ENCODE measurements around the gene ITPR1. TPM values are rescaled to one million over a fixed set of nuclear protein-coding genes. Genes with fewer than 3 reads are reported as not detected.

Gene ITPR1
- polyA plus RNA-seq, 1 donor from 2014 or later: 2.1 TPM

- no peak overlapping the region for H2AFZ ChIP-seq (ENCODE audit: low read depth, low read length)
- H3K4me2 ChIP-seq (ENCODE audit: low read length): no peak overlapping the region
- no peak overlapping the region for H3K9ac ChIP-seq (ENCODE audit: low read length)
- H3K9me2 ChIP-seq (ENCODE audit: insufficient read depth, low read length): no peaks in the 10 kb centered on the region
- H3K4me3 ChIP-seq (ENCODE audit: low read length): no peak overlapping the region
- no peaks in the 10 kb centered on the region for H3K27me3 ChIP-seq (ENCODE audit: insufficient read depth, low read depth, low read length)
- no peaks in the 10 kb centered on the region for H3F3A ChIP-seq (ENCODE audit: insufficient read depth, low read length, poor library complexity, severe bottlenecking)
- H4K20me1 ChIP-seq (ENCODE audit: insufficient read depth): no peaks in the 10 kb centered on the region
- TF ChIP-seq REST (IDR thresholded peaks at IDR 0.05; ENCODE audit: borderline replicate concordance) (no peak), RAD21 (conservative IDR thresholded peaks at IDR 0.05) (no peak), EZH2 (IDR thresholded peaks at IDR 0.05; ENCODE audit: borderline replicate concordance, insufficient read depth, low read length, poor library complexity, severe bottlenecking) (no peak), POLR2AphosphoS5 (IDR thresholded peaks at IDR 0.05) (no peak), SMC3 (conservative IDR thresholded peaks at IDR 0.05; ENCODE audit: poor library complexity) (no peak), EP300 (conservative IDR thresholded peaks at IDR 0.05; ENCODE audit: poor library complexity, severe bottlenecking) (no peak), MXI1 (conservative IDR thresholded peaks at IDR 0.05; ENCODE audit: poor library complexity, severe bottlenecking) (no peak)
- H3K27ac ChIP-seq (ENCODE audit: low read length): no peak overlapping the region
- no peaks in the 10 kb centered on the region for H3K36me3 ChIP-seq (ENCODE audit: insufficient read depth, low read length)
- no peaks in the 10 kb centered on the region for H3K79me2 ChIP-seq (replicated peaks; ENCODE audit: insufficient read depth, low read length)
- no peaks in the 10 kb centered on the region for H3K9me3 ChIP-seq (ENCODE audit: low read length)
Measured at GRCh38 chr3:4778740-4779139, 285.6 kb downstream of the ITPR1 start.

DNA sequence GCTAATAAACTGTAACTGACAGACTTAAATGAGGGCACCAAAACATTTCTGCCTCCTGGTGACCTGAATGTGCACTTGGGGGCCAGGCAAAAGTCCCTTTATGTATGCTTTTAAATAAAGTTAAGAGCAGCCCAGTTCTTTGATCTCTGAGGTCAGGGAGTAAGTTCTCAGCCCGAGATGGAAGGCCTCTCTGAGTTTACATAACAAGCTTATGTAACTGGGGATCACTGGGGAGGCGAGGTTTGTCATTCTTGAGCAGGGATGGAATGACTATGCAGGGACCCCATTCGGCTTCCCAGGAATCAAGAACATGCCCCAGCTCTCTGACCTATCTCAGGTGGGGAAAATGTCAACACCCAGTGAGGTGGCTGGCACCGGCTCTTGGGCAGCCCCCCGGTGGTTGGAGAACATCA, 287.4 kb downstream of the ITPR1 start:
- Histone ChIP-seq H2AFZ (ENCODE audit: low read depth, low read length) (no peak overlapping the region), H3K4me2 (ENCODE audit: low read length) (no peak overlapping the region), H4K20me1 (ENCODE audit: insufficient read depth) (no peaks in the 10 kb centered on the region), H3K27me3 (ENCODE audit: insufficient read depth, low read depth, low read length) (no peaks in the 10 kb centered on the region), H3K4me3 (ENCODE audit: low read length) (no peak overlapping the region), H3K9ac (ENCODE audit: low read length) (no peak overlapping the region), H3K79me2 (replicated peaks; ENCODE audit: insufficient read depth, low read length) (no peaks in the 10 kb centered on the region), H3K36me3 (ENCODE audit: insufficient read depth, low read length) (no peaks in the 10 kb centered on the region), H3K9me3 (ENCODE audit: low read length) (no peaks in the 10 kb centered on the region), H3K9me2 (ENCODE audit: insufficient read depth, low read length) (no peaks in the 10 kb centered on the region), H3F3A (ENCODE audit: insufficient read depth, low read length, poor library complexity, severe bottlenecking) (no peaks in the 10 kb centered on the region), H3K27ac (ENCODE audit: low read length) (no peak overlapping the region)
- no peak for TF ChIP-seq EZH2 (IDR thresholded peaks at IDR 0.05; ENCODE audit: borderline replicate concordance, insufficient read depth, low read length, poor library complexity, severe bottlenecking)
- no peak for TF ChIP-seq SMC3 (conservative IDR thresholded peaks at IDR 0.05; ENCODE audit: poor library complexity)
- TF ChIP-seq RAD21 (conservative IDR thresholded peaks at IDR 0.05): no peak

GRCh38 chr3:4782095-4782494, 288.9 kb downstream of the ITPR1 start:
- Histone ChIP-seq H3K79me2 (replicated peaks; ENCODE audit: insufficient read depth, low read length) (no peaks in the 10 kb centered on the region), H3K36me3 (ENCODE audit: insufficient read depth, low read length) (no peaks in the 10 kb centered on the region), H3K27me3 (ENCODE audit: insufficient read depth, low read depth, low read length) (no peaks in the 10 kb centered on the region), H3K9me3 (ENCODE audit: low read length) (no peaks in the 10 kb centered on the region), H3K27ac (ENCODE audit: low read length) (no peak overlapping the region), H3K4me3 (ENCODE audit: low read length) (no peak overlapping the region), H4K20me1 (ENCODE audit: insufficient read depth) (no peaks in the 10 kb centered on the region), H3K9me2 (ENCODE audit: insufficient read depth, low read length) (no peaks in the 10 kb centered on the region), H3K9ac (ENCODE audit: low read length) (no peak overlapping the region), H3K4me2 (ENCODE audit: low read length) (no peak overlapping the region), H2AFZ (ENCODE audit: low read depth, low read length) (no peak overlapping the region), H3F3A (ENCODE audit: insufficient read depth, low read length, poor library complexity, severe bottlenecking) (no peaks in the 10 kb centered on the region)
- TF ChIP-seq REST (IDR thresholded peaks at IDR 0.05; ENCODE audit: borderline replicate concordance) (no peak), MXI1 (conservative IDR thresholded peaks at IDR 0.05; ENCODE audit: poor library complexity, severe bottlenecking) (no peak), SMC3 (conservative IDR thresholded peaks at IDR 0.05; ENCODE audit: poor library complexity) (no peak), TAF1 (IDR thresholded peaks at IDR 0.05; ENCODE audit: low read depth) (no peak), RAD21 (conservative IDR thresholded peaks at IDR 0.05) (no peak), EP300 (conservative IDR thresholded peaks at IDR 0.05; ENCODE audit: poor library complexity, severe bottlenecking) (no peak), POLR2AphosphoS5 (IDR thresholded peaks at IDR 0.05) (no peak), EZH2 (IDR thresholded peaks at IDR 0.05; ENCODE audit: borderline replicate concordance, insufficient read depth, low read length, poor library complexity, severe bottlenecking) (no peak)
- TF ChIP-seq, protein P1, sequence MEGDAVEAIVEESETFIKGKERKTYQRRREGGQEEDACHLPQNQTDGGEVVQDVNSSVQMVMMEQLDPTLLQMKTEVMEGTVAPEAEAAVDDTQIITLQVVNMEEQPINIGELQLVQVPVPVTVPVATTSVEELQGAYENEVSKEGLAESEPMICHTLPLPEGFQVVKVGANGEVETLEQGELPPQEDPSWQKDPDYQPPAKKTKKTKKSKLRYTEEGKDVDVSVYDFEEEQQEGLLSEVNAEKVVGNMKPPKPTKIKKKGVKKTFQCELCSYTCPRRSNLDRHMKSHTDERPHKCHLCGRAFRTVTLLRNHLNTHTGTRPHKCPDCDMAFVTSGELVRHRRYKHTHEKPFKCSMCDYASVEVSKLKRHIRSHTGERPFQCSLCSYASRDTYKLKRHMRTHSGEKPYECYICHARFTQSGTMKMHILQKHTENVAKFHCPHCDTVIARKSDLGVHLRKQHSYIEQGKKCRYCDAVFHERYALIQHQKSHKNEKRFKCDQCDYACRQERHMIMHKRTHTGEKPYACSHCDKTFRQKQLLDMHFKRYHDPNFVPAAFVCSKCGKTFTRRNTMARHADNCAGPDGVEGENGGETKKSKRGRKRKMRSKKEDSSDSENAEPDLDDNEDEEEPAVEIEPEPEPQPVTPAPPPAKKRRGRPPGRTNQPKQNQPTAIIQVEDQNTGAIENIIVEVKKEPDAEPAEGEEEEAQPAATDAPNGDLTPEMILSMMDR (IDR thresholded peaks at IDR 0.05; ENCODE audit: poor library complexity, severe bottlenecking): no peak

Data from neural cell (in vitro differentiated cells).